ENCODE measurements around the gene WDFY3. TPM values are rescaled to one million over a fixed set of nuclear protein-coding genes. Genes with fewer than 3 reads are reported as not detected.

The WDFY3 gene
- total RNA-seq, 1 donor = 91.9 TPM

- no peak for TF ChIP-seq CTCF (IDR thresholded peaks at IDR 0.05; ENCODE audit: extremely low read depth, low read depth, low read length)
- H3K9me3 ChIP-seq (ENCODE audit: low read depth, low read length) = no peaks in the 10 kb centered on the region
- no peak overlapping the region for H3K4me2 ChIP-seq (ENCODE audit: insufficient read depth, low read length)
- peaks cover 51% of the 10 kb centered on the region for H3K36me3 ChIP-seq (ENCODE audit: insufficient read depth, low read length)
- H3K27ac ChIP-seq (ENCODE audit: low read depth, low read length) = no peak overlapping the region
- H3K79me2 ChIP-seq (ENCODE audit: insufficient read depth, low read length) = no peaks in the 10 kb centered on the region
- no peaks in the 10 kb centered on the region for H3K27me3 ChIP-seq (ENCODE audit: insufficient read depth, low read length)
- H4K20me1 ChIP-seq (ENCODE audit: insufficient read depth, low read length) = no peaks in the 10 kb centered on the region
- H3K4me3 ChIP-seq (ENCODE audit: insufficient read depth, low read length) = no peak overlapping the region
- no peak overlapping the region for H2AFZ ChIP-seq (ENCODE audit: low read length)
- H3K4me1 ChIP-seq (ENCODE audit: insufficient read depth, low read length) = peaks cover 21% of the 10 kb centered on the region
- DNase-seq (ENCODE audit: insufficient read length, low spot score, missing footprints) = no peak
Observed at GRCh38 chr4:84677093-84677492, 289.4 kb downstream of the WDFY3 start.

- Histone ChIP-seq H4K20me1 (ENCODE audit: insufficient read depth, low read length) (no peaks in the 10 kb centered on the region), H3K4me1 (ENCODE audit: insufficient read depth, low read length) (peaks cover 13% of the 10 kb centered on the region), H2AFZ (ENCODE audit: low read length) (no peak overlapping the region), H3K36me3 (ENCODE audit: insufficient read depth, low read length) (peaks cover 55% of the 10 kb centered on the region), H3K27ac (ENCODE audit: low read depth, low read length) (peak overlapping the region; percentile 13), H3K9me3 (ENCODE audit: low read depth, low read length) (no peaks in the 10 kb centered on the region), H3K4me2 (ENCODE audit: insufficient read depth, low read length) (no peak overlapping the region), H3K79me2 (ENCODE audit: insufficient read depth, low read length) (no peaks in the 10 kb centered on the region), H3K4me3 (ENCODE audit: insufficient read depth, low read length) (no peak overlapping the region), H3K27me3 (ENCODE audit: insufficient read depth, low read length) (no peaks in the 10 kb centered on the region)
- TF ChIP-seq CTCF (IDR thresholded peaks at IDR 0.05; ENCODE audit: extremely low read depth, low read depth, low read length) = no peak
- DNase-seq (ENCODE audit: insufficient read length, low spot score, missing footprints) = peak; percentile 90
Observed at GRCh38 chr4:84673475-84674240, 292.8 kb downstream of the WDFY3 start.

- Histone ChIP-seq H3K4me2 (ENCODE audit: insufficient read depth, low read length) (no peak overlapping the region), H3K9me3 (ENCODE audit: low read depth, low read length) (no peaks in the 10 kb centered on the region), H3K79me2 (ENCODE audit: insufficient read depth, low read length) (no peaks in the 10 kb centered on the region), H3K36me3 (ENCODE audit: insufficient read depth, low read length) (peaks cover 42% of the 10 kb centered on the region), H3K4me1 (ENCODE audit: insufficient read depth, low read length) (peaks cover 13% of the 10 kb centered on the region), H3K4me3 (ENCODE audit: insufficient read depth, low read length) (no peak overlapping the region), H2AFZ (ENCODE audit: low read length) (no peak overlapping the region), H3K27me3 (ENCODE audit: insufficient read depth, low read length) (no peaks in the 10 kb centered on the region), H4K20me1 (ENCODE audit: insufficient read depth, low read length) (no peaks in the 10 kb centered on the region), H3K27ac (ENCODE audit: low read depth, low read length) (no peak overlapping the region)
- DNase-seq (ENCODE audit: insufficient read length, low spot score, missing footprints) = no peak
- no peak for TF ChIP-seq CTCF (IDR thresholded peaks at IDR 0.05; ENCODE audit: extremely low read depth, low read depth, low read length)
Observed at GRCh38 chr4:84672177-84672576, 294.3 kb downstream of the WDFY3 start.

GRCh38 chr4:84669201-84669600, 297.3 kb downstream of the WDFY3 start:
- Histone ChIP-seq H3K4me3 (ENCODE audit: insufficient read depth, low read length) (no peak overlapping the region), H3K4me2 (ENCODE audit: insufficient read depth, low read length) (no peak overlapping the region), H3K27ac (ENCODE audit: low read depth, low read length) (no peak overlapping the region), H2AFZ (ENCODE audit: low read length) (no peak overlapping the region), H3K27me3 (ENCODE audit: insufficient read depth, low read length) (no peaks in the 10 kb centered on the region), H4K20me1 (ENCODE audit: insufficient read depth, low read length) (no peaks in the 10 kb centered on the region), H3K36me3 (ENCODE audit: insufficient read depth, low read length) (peaks cover 31% of the 10 kb centered on the region), H3K4me1 (ENCODE audit: insufficient read depth, low read length) (peaks cover 12% of the 10 kb centered on the region), H3K79me2 (ENCODE audit: insufficient read depth, low read length) (no peaks in the 10 kb centered on the region), H3K9me3 (ENCODE audit: low read depth, low read length) (no peaks in the 10 kb centered on the region)
- no peak for TF ChIP-seq CTCF (IDR thresholded peaks at IDR 0.05; ENCODE audit: extremely low read depth, low read depth, low read length)
- DNase-seq (ENCODE audit: insufficient read length, low spot score, missing footprints) = no peak

Data from osteoblast (primary cell).